Activated T-cell treated with anti-CD3 and anti-CD28 coated beads for 1 hour (primary cell): ENCODE data around the gene AGPAT2.
A peak's percentile ranks its signal among the peaks of the same experiment; 100 is the strongest.

ENCODE experiments used
- DNase-seq: peaks from one replicate; pipeline ENCODE4 v3.0.0-alpha.2; 2020; ENCODE audit warnings: low read depth

AGPAT2 gene

DNA sequence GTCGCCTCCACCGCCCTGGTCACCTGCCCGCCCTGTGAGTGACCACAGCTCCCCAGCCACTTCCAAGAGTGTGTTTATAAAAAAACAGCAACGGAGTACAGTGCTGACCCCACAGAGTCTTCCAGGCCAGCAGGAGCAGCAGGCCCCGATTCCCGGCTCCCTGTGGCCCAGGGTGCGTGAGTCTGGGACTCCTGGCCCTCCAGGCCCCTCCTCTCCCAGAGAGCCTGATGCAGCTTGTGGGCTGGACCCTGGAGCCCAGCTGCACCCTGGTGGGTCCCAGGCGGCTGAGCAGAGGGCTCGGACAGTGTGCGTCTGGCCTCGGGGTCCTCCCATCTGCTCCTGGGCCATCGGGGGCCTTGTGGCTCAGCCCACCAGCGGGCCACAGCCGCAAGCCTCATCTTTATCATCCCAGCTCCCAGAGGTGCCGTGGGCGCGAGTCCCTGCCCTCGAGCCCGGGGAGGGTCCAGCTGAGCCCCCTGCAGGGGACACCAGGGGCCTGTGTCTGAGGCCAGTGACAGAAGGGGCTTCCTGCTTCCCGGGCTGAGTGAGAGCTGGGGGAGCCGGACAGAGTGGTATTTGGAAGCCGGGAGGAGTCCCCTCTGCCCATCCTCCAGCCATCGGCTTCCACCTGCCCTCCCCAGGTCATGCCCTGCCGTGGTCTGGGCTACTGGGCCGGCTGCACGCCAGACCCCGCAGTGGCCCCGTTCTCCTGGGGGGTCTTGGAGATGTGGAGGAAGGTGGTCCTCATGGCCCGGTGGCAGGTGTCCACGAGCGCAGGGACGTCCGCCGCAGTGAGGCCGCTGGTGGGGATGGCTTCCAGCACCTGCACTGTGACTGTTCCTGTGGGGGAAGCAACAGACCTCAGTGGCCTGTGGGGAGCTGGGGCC, 13.9 kb downstream of the AGPAT2 start:
- no peak for DNase-seq

DNA sequence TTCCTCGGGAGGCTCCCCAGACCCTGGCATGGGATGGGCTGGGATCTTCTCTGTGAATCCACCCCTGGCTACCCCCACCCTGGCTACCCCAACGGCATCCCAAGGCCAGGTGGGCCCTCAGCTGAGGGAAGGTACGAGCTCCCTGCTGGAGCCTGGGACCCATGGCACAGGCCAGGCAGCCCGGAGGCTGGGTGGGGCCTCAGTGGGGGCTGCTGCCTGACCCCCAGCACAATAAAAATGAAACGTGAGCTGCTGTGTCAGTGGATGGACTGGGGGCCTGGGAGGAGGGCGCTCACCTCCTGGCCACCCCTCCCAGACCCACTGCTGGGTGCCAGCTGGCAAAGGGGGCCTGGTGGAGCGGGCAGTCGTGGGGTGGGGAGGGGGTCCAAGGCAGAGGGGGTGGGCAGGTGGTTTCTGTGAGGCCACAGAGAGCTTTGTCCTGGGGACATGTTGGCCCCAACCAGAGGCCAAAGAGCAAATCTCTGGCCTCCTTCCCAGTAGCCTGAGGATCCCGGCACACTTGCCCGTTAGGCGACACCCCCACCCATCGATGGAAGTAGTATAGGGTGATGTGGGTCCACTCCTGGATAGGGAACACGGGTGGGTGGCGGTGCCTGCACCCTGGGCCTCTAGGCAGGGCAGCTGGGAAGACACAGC, 14.7 kb downstream of the AGPAT2 start:
- no peak for DNase-seq

DNA sequence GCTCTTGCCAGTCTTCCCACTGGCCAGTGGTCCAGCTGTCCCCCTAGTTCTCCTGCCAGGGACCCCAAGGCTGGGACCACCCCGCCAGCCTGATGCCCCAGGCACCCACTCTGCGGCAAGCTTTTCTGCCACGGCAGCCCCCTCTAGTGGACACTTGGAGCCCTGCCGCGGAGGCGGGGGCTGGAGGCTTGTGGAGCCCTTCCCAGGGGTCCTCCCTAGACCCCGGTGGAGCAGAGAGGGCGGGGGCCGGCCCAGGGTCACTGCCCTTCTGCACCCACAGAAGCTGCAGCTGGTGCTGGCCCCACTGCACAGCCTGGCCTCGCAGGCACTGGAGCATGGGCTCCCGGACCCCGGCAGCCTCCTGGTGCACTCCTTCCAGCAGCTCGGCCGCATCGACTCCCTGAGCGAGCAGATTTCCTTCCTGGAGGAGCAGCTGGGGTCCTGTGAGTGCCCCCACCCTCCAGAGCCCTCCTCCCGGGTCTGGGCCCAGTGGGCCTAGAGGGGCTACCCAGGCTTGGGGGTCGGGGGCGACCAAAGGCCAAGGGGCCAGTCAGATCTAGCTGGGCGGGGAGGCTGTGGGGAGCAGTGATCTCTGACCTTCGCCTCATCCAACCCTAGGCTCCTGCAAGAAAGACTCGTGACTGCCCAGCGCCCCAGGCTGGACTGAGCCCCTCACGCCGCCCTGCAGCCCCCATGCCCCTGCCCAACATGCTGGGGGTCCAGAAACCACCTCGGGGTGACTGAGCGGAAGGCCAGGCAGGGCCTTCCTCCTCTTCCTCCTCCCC, 15.4 kb downstream of the AGPAT2 start:
- peak; percentile 44 for DNase-seq

DNA sequence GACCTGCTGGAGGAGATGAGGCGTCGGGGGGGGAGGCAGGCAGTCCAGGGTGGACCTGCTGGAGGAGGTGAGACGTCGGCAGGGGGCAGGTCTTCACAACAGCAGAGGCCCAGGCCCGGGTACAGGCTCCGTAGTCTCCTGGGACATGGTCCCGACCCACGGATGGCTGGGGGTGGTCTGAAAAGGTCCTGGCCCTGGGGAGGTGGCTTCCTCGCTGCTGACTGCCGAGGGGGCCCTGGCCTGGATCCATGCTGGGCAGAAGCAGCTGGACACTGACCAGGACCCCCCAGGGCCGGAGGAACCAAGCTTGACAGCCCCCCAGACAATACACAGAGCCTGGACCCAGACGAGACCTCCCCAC, 16.0 kb downstream of the AGPAT2 start:
- DNase-seq, result no peak

DNA sequence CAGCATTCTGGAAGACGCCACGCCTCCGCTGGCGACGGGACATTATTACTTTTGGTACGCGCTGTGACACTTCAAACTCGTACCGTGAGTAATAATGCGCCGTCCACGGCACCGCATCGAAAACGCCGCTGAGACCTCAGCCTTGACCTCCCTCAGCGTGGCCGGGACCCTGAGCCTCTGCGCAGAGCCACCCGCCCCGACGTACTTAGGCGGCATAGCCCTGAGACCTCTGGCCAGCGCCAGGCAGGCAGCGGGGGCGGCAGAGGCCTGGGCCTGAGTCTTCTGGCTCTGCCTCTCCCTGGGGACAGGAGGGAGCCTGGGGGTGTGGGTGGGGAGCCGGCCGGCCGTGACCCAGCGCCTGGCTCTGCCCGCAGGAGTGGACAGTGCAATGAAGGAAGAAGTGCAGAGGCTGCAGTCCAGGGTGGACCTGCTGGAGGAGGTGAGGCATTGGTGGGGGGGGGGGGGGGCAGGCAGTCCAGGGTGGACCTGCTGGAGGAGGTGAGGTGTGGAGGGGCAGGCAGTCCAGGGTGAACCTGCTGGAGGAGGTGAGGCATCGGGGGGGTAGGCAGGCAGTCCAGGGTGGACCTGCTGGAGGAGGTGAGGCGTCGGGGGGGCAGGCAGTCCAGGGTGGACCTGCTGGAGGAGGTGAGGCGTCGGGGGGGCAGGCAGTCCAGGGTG, 16.5 kb downstream of the AGPAT2 start:
- DNase-seq, result no peak

DNA sequence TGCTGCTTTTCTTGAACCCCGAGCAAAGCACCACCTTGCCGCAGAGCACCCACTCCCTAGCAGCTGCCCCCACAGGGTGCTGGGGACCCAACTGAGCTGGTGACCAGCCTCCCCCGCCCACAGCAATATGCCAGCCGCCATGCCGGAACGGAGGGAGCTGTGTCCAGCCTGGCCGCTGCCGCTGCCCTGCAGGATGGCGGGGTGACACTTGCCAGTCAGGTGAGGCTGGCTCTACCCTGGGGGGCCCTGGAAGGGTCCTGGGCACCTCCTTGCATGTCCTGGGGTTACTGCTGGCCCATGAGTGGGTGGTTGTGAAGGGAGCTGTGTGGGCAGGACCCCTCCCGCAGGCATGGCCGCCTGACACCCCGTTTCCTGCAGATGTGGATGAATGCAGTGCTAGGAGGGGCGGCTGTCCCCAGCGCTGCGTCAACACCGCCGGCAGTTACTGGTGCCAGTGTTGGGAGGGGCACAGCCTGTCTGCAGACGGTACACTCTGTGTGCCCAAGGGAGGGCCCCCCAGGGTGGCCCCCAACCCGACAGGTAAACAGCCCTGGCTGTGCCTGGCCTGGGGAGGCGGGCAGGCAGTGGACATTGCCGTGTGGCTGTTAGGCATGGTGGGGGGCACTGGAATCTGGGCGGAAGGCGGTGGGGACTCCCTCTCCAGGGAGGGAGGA, 17.3 kb downstream of the AGPAT2 start:
- no peak for DNase-seq

DNA sequence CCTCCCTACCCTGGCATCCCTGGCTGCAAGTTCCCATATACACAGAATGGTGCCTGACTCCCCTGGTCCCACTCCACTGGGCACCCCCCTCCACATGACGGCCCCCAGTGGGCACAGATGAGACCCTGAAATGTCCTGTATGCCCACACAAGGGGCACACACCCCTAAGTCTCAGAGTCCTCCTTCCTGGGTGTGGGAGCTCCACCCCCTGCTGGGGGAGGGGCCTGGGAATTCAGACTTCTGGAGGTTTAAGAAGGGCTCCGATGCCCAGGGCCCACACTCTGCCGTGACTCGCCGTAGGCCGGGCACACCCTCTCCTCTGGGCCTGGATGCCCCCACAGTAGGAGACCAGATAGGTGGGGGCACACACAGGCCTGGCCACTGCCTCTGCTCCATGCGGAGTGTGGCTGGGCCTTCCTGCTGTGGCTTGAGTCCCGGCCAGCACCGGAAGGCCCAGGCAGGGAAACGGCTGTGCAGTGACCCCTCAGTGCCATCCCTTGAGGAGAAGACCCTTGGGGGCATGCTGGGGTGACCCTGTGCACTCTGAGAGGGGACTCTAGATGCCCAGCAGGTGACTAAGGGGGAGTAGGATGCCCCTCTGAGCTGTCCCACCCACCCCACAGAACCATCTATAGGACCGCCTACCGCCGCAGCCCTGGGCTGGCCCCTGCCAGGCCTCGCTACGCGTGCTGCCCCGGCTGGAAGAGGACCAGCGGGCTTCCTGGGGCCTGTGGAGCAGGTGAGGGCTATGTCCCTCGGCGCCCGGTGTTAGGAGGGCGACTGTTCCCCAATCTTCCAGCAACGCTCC, 18.1 kb downstream of the AGPAT2 start:
- DNase-seq, result no peak

DNA sequence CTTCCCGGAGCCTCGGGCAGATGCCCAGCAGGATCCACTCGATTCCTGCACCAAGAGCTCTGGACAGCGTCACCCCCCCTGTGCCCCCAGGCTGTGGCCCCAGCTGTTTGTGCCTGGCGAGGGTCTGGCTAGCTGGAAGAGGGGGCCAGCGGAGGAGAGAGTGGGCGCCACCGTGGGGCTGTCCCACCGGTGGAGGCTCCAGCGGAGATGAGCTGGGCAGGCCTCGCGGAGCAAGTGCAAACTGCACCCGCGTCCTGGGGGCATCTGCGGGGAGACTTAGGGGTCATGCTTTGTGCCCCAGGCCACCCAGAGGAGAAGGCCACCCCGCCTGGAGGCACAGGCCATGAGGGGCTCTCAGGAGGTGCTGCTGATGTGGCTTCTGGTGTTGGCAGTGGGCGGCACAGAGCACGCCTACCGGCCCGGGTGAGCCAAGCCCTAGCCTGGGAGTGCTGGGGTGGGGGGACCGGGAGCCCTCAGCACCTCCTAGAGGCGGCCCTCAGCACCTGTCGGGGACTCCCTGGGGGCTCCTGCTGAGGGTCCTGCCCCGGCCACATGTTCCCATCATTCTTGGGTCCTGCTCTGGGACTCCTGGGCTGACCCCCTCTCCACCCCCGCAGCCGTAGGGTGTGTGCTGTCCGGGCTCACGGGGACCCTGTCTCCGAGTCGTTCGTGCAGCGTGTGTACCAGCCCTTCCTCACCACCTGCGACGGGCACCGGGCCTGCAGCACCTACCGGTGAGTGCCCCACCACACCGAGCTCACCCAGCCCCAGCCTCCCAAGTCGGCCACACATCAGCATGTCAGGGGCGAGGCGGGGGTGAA, 19.1 kb downstream of the AGPAT2 start:
- DNase-seq, result no peak

DNA sequence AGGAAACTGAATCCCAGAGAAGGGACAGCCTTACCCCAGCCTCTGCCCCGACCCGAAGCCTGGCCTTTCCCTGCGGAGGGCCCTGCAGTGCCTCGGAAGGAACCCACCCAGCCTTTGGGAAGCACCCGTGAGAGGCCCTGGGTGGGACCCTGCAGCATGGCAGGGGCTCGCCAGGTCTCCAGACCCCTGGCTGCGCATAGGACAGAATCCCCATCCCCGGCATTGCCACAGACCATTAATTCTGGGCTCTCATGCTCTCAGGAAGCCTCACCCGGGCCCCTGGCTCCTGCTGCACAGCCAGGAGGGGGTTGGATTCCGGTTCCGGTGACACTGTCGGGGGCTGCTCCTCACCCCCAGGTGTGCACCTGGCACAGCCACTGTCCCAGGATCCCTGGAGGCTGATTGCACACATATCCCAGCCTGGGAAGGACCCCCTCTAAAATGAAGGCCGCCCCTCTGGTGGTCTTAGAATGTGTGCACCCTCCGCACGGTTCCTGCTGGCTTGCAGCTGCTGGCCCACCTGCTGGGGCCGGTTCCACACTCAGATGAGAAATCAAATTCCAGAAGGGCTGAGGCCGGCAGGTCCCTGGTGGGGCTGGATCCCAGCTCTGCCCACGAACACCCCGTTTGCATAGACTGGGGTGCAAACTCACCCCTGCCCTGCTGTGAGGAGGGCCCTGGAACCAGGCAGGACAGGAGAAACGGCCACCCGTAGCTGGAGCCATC, 19.9 kb downstream of the AGPAT2 start:
- DNase-seq, result no peak

DNA sequence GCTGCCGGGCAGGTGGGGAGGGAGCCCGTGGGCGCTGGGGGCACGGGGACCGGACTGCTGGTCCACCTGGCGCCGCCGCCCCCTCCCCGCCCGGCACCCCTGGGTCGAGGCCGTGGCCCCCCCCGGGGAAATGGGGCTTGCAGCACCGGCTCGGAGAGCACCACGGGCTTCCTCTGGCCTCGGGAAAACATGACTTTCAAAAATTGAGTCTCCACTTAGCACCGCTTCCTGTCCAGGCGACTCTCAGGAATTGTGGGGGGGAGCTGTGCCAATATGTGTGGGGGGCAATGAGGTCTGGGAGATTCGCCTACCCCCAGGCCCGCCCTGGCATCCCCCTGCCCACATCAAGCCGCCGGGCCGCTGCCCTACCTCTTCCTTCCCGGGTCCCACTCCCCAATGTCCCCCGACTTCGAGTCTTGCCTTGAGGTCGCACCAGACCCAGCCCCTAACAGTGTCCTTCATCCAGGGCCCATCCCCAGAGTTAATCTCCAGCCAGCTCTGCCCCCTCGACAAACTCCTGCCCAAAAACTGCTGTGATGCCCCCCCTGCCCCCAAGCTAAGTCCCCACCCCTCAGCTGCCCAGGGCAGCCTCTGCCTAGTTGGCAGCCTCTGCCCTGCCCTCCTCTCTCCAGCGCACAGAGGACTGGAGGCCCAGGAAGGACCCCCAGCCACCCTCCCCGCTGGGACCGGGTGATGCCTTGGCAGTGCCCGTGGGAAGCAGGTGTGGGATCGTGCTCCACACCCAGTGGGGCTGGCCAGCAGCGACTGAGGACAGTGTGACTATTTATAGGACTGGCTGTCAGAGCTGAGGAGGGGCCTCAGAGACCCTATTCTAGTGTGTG, 20.7 kb downstream of the AGPAT2 start:
- DNase-seq, result no peak

DNA sequence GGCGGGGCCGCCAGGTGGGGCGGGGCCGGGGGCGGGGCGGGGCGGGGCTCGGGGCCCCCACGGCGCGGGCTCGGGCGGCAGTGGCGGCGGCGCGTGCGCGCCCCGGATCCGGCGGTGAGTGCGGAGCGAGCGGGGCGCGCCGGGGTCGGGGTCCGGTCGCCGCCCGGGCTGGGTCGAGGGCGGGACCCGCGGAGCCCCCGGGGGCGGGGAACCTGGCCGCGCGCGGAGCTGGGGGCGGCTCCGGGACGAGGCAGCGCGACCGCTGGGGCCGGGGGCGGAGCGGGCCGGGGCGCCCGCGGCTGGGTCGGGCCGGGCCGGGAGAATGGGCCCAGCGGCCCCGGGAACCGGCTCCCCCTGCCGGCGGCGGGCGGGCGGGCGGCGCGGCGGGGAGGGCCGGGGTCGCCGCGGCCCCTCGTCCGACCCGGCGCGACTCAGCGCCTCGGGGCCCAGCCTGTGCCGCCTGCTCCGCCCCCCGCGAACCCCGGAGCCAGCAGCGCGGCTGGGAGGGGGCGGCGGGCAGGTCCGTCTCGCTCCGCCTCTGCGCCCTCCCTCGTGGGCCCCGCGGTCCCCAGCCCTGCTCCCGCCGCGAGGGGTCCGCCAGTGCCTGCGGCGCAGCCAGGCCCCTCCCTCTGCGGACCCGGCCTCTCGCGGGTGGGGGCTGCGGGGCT, 21.4 kb downstream of the AGPAT2 start:
- DNase-seq, result no peak

DNA sequence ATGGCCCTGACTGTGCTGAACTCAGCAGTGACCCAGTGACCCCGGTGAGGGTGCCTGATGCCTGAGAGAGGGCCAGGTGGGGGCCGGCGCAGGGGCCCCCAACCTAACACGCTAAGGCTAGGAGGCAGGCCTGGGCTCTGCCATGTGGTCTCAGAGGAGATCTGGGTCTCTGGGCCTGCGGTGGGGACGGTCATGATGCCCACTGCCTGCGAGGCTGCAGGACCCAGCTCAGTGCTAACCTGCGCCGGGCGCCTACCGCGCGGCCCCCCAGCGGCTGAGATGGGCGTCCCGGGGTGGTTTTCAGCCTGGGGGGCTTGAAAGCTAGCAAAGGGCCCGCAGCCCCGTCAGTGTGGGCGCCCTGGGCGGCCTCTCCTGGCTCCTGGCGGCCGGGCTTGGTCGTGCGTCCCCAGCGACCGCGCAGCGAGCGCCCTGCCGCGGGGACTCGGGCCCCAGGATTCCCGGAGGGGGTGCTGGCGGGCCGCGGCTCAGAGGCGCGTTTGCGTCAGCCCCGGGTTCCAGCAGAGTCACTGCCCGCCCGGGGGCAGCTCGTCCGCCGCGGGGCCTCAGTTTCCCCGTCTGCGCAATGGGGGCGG, 22.1 kb downstream of the AGPAT2 start:
- DNase-seq, result no peak

DNA sequence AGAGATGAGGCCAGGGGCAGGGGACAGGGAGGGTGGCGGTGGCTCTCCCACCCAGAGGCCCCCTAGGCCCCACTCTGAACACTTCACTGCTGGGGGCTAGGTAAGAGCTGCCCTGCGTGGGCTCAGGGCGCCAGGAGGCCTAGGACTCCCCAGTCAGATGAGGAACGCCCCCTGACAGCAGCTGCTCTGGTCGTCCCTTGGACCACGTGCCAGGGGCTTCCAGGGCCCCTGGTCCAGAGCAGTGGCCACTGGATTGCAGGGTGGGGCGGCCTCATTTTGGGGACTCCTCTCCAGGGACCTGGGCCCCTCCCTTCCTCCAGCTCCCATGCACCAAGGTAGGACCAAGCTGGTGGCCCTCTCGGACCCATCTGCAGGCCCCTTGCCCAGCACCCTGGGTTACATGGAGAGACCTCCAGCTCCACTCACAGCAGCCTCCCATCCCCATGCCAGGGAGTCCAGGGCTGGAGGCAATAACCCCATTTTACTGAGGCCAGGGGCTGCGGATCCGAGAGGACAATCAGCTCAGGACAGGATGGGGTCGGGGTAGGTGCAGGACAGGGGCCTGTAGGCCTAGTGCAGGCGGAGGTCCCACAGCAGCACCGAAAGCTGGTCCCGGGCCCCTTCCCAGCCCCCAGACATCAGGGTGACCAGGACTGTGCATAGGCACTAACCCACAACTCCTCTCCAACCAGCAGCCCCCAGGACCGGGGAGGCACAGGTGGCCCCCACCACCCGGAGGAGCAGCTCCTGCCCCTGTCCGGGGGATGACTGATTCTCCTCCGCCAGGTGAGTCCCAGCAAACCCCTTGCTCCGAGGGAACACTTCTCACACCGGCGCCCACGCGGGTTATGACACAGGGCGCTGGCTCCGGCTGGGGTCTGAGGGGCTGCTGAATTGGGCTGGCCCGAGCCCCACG, 23.0 kb downstream of the AGPAT2 start:
- no peak for DNase-seq

DNA sequence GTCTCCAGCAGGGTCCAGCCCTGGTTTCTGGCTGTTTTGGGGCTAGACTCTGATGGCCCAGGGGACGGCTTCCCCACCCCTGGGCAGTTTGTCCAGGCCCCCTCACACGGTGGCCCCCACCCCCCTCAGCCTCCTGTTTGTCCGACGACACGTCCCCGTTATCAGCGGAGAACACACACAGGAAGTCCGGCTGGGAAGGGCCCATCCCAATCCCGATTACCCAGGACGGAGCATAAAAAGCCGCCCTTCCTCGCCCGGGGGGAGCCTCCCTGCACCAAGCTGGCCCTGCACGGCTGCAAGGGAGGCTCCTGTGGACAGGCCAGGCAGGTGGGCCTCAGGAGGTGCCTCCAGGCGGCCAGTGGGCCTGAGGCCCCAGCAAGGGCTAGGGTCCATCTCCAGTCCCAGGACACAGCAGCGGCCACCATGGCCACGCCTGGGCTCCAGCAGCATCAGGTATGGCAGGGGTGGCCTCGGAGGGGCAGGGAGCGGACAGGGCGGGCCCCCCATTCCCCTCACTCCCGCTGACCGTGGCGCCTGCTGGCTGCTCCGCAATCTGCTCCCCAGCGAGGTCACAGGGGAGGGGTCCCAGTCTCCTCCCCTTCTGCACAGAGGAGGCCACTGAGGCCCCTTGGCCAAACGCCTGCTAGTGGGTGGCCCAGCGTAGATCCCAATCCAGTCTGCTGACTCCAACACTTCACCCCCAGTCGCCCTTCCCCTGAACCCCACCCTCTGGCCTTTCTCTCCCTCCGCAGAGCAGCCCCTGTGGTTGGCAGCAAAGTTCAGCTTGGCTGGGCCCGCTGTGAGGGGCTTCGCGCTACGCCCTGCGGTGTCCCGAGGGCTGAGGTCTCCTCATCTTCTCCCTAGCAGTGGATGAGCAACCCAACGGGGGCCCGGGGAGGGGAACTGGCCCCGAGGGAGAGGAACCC, 24.3 kb downstream of the AGPAT2 start, which contains the start of gene EGFL7:
EGFL7 (plus strand) TSS at position 261 of the 926 bp plus-strand sequence. CDS start 5,367 bp downstream, outside the sequence.
- no peak for DNase-seq

DNA sequence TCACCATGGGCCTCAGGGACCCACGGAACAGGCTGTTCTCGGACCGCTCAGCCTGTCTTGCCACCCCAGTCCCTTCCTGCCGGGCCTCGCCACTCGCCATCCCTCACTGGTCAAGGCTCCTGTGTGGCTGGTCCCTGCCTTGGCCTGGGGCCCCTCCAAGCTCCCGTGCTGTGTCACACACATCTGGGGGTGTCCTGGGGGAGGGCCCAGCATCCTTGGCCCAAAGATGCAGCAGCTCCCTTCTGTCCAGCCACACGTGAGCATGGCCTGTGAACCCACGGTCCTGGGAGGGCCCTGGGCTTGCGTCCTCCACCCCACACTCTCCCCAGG, 25.0 kb downstream of the AGPAT2 start:
- DNase-seq, result no peak
